SU-DHL-6 (cell line): Measurements from ENCODE around the gene IL4I1.

Experiments
- CTCF ChIP-seq: fragments of 200-600 bp; sonication (generic); IDR thresholded peaks from one replicate; pipeline ENCODE4 v1.5.1; 2017; ENCODE audit warnings: antibody characterized with exemption, mild to moderate bottlenecking, low read length, moderate library complexity; ENCODE audit not compliant: insufficient read depth, poor library complexity, severe bottlenecking
- EZH2phosphoT487 ChIP-seq: fragments of 200-600 bp; sonication (generic), shearing (Covaris generic); conservative IDR thresholded peaks from 2 replicates; pipeline ENCODE4 v1.6.1; 2018; ENCODE audit warnings: mild to moderate bottlenecking, antibody characterized with exemption, low read length, moderate library complexity, mixed read lengths

DNA sequence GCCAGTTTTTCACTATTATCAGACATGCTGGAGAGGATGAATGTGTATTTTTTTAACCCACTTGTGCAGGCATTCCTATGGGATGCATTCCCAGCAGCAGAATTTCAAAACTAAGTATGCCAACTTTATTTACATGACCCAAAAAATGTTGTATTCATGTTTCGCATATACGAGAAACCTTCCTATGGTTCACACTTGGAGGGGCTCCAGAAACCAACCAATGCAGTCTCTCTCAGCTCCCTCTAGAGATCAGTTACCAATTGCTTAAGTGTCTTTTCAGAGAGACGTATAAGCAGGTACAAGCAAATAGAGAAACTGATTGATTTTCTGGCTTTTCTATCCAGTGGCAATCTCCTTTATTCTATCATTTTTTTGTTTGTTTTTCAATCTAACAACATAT is 51.3 kb downstream of the IL4I1 start:
- TF ChIP-seq CTCF (no peak), EZH2phosphoT487 (no peak)
